GM12878 (cell line): ENCODE data around the gene TPPP3. TPM values are rescaled to one million over a fixed set of nuclear protein-coding genes. Genes with fewer than 3 reads are reported as not detected.

Source experiments
- ATAC-seq: fragments of 200-7000 bp; cut with Tn5 transposase; 3 replicates; pipeline ENCODE4 v1.9.1; 2020; ENCODE audit warnings: mild to moderate bottlenecking, moderate library complexity
- BruUV-seq: library from RNA; stranded (reverse); fragments of 400-500 nt; replicated peaks from 2 replicates; lab custom pipeline; 2021; lab: Mats Ljungman, UMichigan
- CTCF ChIA-PET: fragments of 300-600 bp; sonication (Branson Sonifier 250); formaldehyde crosslinking; extraction: SDS; loops from one replicate; lab custom pipeline; 2021; ENCODE audit warnings: inconsistent platforms; lab: Yijun Ruan, JAX
- POLR2A ChIA-PET: fragments of 350-600 bp; formaldehyde crosslinking; extraction: SDS; loops from one replicate; lab custom pipeline; 2021; ENCODE audit warnings: inconsistent platforms; lab: Charles Lee
- RAD21 ChIA-PET: fragments of 300-600 bp; sonication (Branson Sonifier 250); formaldehyde crosslinking; loops from one replicate; lab custom pipeline; 2023; ENCODE audit warnings: antibody characterized with exemption; ENCODE audit not compliant: unreplicated experiment; lab: Charles Lee
- SMC1A ChIA-PET: fragments of 300-600 bp; sonication (Branson Sonifier 250); formaldehyde crosslinking; loops from one replicate; lab custom pipeline; 2023; ENCODE audit not compliant: unreplicated experiment, uncharacterized antibody; lab: Charles Lee
- DNase-seq: peaks from one replicate; pipeline ENCODE4 v3.0.0-alpha.2; 2011; ENCODE audit warnings: low read depth, low spot score
- FAIRE-seq: peaks from 3 replicates; lab custom pipeline; 2011; peaks lifted over from hg19 to GRCh38; lab: Jason Lieb, UNC
- H2AFZ ChIP-seq: 2 replicates; pipeline ENCODE4 v1.6.0; 2011; ENCODE audit warnings: low read depth, low read length, control low read depth; ENCODE audit not compliant: control insufficient read depth
- H3K27ac ChIP-seq: 2 replicates; pipeline ENCODE4 v1.5.1; 2011; ENCODE audit warnings: control low read depth; ENCODE audit not compliant: control insufficient read depth, insufficient read depth
- H3K27me3 ChIP-seq, 2 experiments: replicated peaks in 1 of 2; 2 replicates each; pipeline versions ENCODE4 v1.6.0 to v1.6.1; 2011; ENCODE audit warnings: low read length in 1 of 2; ENCODE audit not compliant: control insufficient read depth in 2 of 2, insufficient read depth in 2 of 2
- H3K36me3 ChIP-seq, 2 experiments: 2 replicates each; pipeline ENCODE4 v1.5.1; 2011; ENCODE audit warnings: low read length in 1 of 2; ENCODE audit not compliant: control insufficient read depth in 2 of 2, insufficient read depth in 2 of 2
- H3K4me1 ChIP-seq: 2 replicates; pipeline ENCODE4 v1.6.1; 2011; ENCODE audit warnings: mild to moderate bottlenecking, low read length, moderate library complexity, mixed read lengths; ENCODE audit not compliant: control insufficient read depth, insufficient read depth
- H3K4me2 ChIP-seq: 2 replicates; pipeline ENCODE4 v1.6.0; 2011; ENCODE audit warnings: control low read depth; ENCODE audit not compliant: control insufficient read depth, insufficient read depth
- H3K4me3 ChIP-seq: fragments of 200-600 bp; sonication (generic); 2 replicates; pipeline ENCODE4 v1.5.1; 2016
- H3K79me2 ChIP-seq: 2 replicates; pipeline ENCODE4 v1.6.0; 2011; ENCODE audit warnings: low read length; ENCODE audit not compliant: control insufficient read depth, insufficient read depth
- H3K9ac ChIP-seq: 2 replicates; pipeline ENCODE4 v1.8.0; 2011; ENCODE audit warnings: low read length, control low read depth, mixed read lengths; ENCODE audit not compliant: control insufficient read depth, insufficient read depth
- H3K9me3 ChIP-seq: replicated peaks from 3 replicates; pipeline ENCODE4 v1.5.1; 2011; ENCODE audit warnings: mild to moderate bottlenecking, low read length; ENCODE audit not compliant: control insufficient read depth, insufficient read depth
- H4K20me1 ChIP-seq: 2 replicates; pipeline ENCODE4 v1.6.0; 2011; ENCODE audit not compliant: control insufficient read depth, insufficient read depth
- ASH2L ChIP-seq: fragments of 300-600, 200-600 bp; sonication (generic); IDR thresholded peaks from 2 replicates; pipeline ENCODE4 v1.6.1; 2017; ENCODE audit warnings: low read depth, mild to moderate bottlenecking, borderline replicate concordance
- IRF3 ChIP-seq: fragments of 450-650 bp; IDR thresholded peaks from 2 replicates; pipeline ENCODE4 v1.6.1; 2014; ENCODE audit warnings: mild to moderate bottlenecking
- PAX5 ChIP-seq: IDR thresholded peaks from 2 replicates; pipeline ENCODE4 v1.6.1; 2011; ENCODE audit warnings: low read depth, low read length, borderline replicate concordance
- POLR2AphosphoS2 ChIP-seq: IDR thresholded peaks from 2 replicates; pipeline ENCODE4 v1.6.1; 2011; ENCODE audit warnings: low read depth, mild to moderate bottlenecking, low read length, improper control_type of control experiment, moderate library complexity
- PRDM15 ChIP-seq: fragments of 450-650 bp; formaldehyde crosslinking; IDR thresholded peaks from 2 replicates; pipeline ENCODE4 v1.4.0; 2020; ENCODE audit warnings: mild to moderate bottlenecking, moderate library complexity
- RAD21 ChIP-seq: IDR thresholded peaks from 2 replicates; pipeline ENCODE4 v1.6.1; 2011; ENCODE audit warnings: mild to moderate bottlenecking, low read depth, low read length, moderate library complexity; ENCODE audit not compliant: insufficient read depth
- RFX5 ChIP-seq: IDR thresholded peaks from 2 replicates; pipeline ENCODE4 v1.6.1; 2011; ENCODE audit warnings: low read depth, low read length, improper control_type of control experiment
- SREBF2 ChIP-seq: IDR thresholded peaks from 2 replicates; pipeline ENCODE4 v1.6.1; 2012; ENCODE audit warnings: mild to moderate bottlenecking, low read length
- ZBTB33 ChIP-seq: fragments of 450-650 bp; IDR thresholded peaks from 2 replicates; pipeline ENCODE4 v1.6.1; 2017; ENCODE audit warnings: mild to moderate bottlenecking
- ZBTB4 ChIP-seq: fragments of 450-650 bp; formaldehyde crosslinking; IDR thresholded peaks from 2 replicates; pipeline ENCODE4 v1.4.0; 2022; ENCODE audit warnings: mild to moderate bottlenecking, moderate library complexity
- WGBS: methylation state at CpG from one replicate; pipeline ENCODE4 v1.1.6; 2016; ENCODE audit warnings: low lambda C conversion rate; ENCODE audit not compliant: insufficient replicate concordance, insufficient coverage; ENCODE audit errors: missing lambda C conversion rate; 5-methylcytosine and 5-hydroxymethylcytosine counted together
- in situ Hi-C: fragments of 300-500 bp; cut with MboI; formaldehyde crosslinking; loops from 9 replicates; pipeline ENCODE4 v1.14.3; 2018; ENCODE audit warnings: mixed read lengths
- intact Hi-C: fragments of 100-400 bp; cut with micrococcal nuclease; formaldehyde crosslinking; loops from one replicate; pipeline ENCODE4 v1.14.2; 2022; ENCODE audit not compliant: unreplicated experiment
- polyA plus RNA-seq, 11 experiments: library from polyadenylated mRNA; depleted of rRNA in 4 of 11; unstranded in 6 of 11; stranded (reverse) in 5 of 11; fragments of >200 nt; fragmentation: Nextera tagmentation in 4 of 11; fragmentation: Illumina TruSeq in 1 of 11; extraction: Ambion mirVana in 4 of 11; extraction: Trizol in 1 of 11; gene quantifications; 1 replicate in 1 of 11; 2 replicates in 10 of 11; pipeline versions ENCODE4 v1.2.1 to v1.2.3, GENCODE V29; 2011 to 2016; ENCODE audit warnings: inconsistent platforms in 2 of 11, missing spikeins in 2 of 11, low read depth in 1 of 11
- total RNA-seq, 4 experiments: library from RNA; depleted of rRNA in 3 of 4; stranded (reverse); fragments of >200 nt in 3 of 4; fragmentation: Illumina TruSeq in 1 of 4; extraction: Trizol in 1 of 4; gene quantifications; 2 replicates each; pipeline versions ENCODE4 v1.2.1 to v1.2.3, GENCODE V29; 2013 to 2021

The TPPP3 gene
- total and polyA plus RNA-seq, 10 of the 15 experiments (the other 5 are each of a cell fraction or from before 2014, with no cell fraction given): 0.14 TPM; not detected in 9

- POLR2A ChIA-PET: interaction anchor here (0.6 kb wide), 2 partner anchors 82 to 93 kb away, joined by 4 to 9 read pairs; no protein-coding TSS in a partner anchor
- Histone ChIP-seq H3K79me2 (no peaks in the 10 kb centered on the region), H3K4me1 (no peaks in the 10 kb centered on the region)
- TF ChIP-seq RFX5 (no peak), IRF3 (no peak), PRDM15 (CRISPR knock-in tag) (no peak), ASH2L (no peak), RAD21 (no peak), PAX5 (no peak), ZBTB4 (CRISPR knock-in tag) (no peak), ZBTB33 (no peak), POLR2AphosphoS2 (no peak), SREBF2 (no peak)
- TF ChIP-seq, all 136 proteins: peak for 0
- Histone ChIP-seq H3K27me3 (no peaks in the 10 kb centered on the region; a peak in 2 of 4 replicates), H3K9ac (no peak overlapping the region), H4K20me1 (no peaks in the 10 kb centered on the region), H3K4me3 (no peak overlapping the region), H2AFZ (no peak overlapping the region), H3K9me3 (no peaks in the 10 kb centered on the region), H3K4me2 (no peak overlapping the region), H3K36me3 (no peaks in the 10 kb centered on the region), H3K27ac (no peak overlapping the region)
- ChIA-PET RAD21 (no interaction called here), SMC1A (interaction anchor here (0.6 kb wide), 1 partner anchor 194 kb away, joined by 3 read pairs; no protein-coding TSS in a partner anchor), CTCF (no interaction called here)
- intact Hi-C loops (no loop called here), in situ Hi-C loops (no loop called here)
- 0% methylated on average over 1 of the region's 1 CpG for WGBS
- ATAC-seq (no peak), DNase-seq (no peak), FAIRE-seq (no peak)
- BruUV-seq: no TSS peak
Measured at GRCh38 chr16:67378642-67379041, 14.7 kb downstream of the TPPP3 start.
